MG63 (cell line): ENCODE data around the gene MAP1LC3B. TPM values are rescaled to one million over a fixed set of nuclear protein-coding genes. Genes with fewer than 3 reads are reported as not detected.
"Not testable (repeated sequence)": the region's sequence is repeated elsewhere in the genome, so short reads cannot be mapped to it uniquely, and the experiment has no call there.

Source experiments
- DNase-seq: peaks from one replicate; pipeline ENCODE4 v3.0.0-alpha.2; 2020
- H3K27me3 ChIP-seq: fragments of 250-450 bp; sonication (Bioruptor Pico); 2 replicates; pipeline ENCODE4 v1.5.1; 2020; ENCODE audit warnings: mild to moderate bottlenecking, moderate library complexity
- H3K36me3 ChIP-seq: fragments of 250-450 bp; sonication (Bioruptor Pico); 2 replicates; pipeline ENCODE4 v1.5.1; 2020; ENCODE audit warnings: mild to moderate bottlenecking, moderate library complexity
- H3K4me3 ChIP-seq: fragments of 250-450 bp; sonication (Bioruptor Pico); 2 replicates; pipeline ENCODE4 v1.5.1; 2020; ENCODE audit warnings: mild to moderate bottlenecking, moderate library complexity
- H3K9me3 ChIP-seq: fragments of 250-450 bp; sonication (Bioruptor Pico); 2 replicates; pipeline ENCODE4 v1.5.1; 2020; ENCODE audit warnings: mild to moderate bottlenecking, moderate library complexity
- total RNA-seq: library from RNA; depleted of rRNA; stranded (reverse); fragments of >200 nt; shearing (Covaris generic); gene quantifications from 2 replicates; pipeline ENCODE4 v1.2.3, GENCODE V29; 2014; ENCODE audit warnings: low replicate concordance

Gene MAP1LC3B
- total RNA-seq, 1 experiment from 2014 or later: 7.9 TPM

GRCh38 chr16:87353613-87354012 lies 38.5 kb upstream of the MAP1LC3B start:
- H3K27me3 ChIP-seq: no peaks in the 10 kb centered on the region
- no peak overlapping the region for H3K4me3 ChIP-seq
- H3K36me3 ChIP-seq: no peaks in the 10 kb centered on the region
- H3K9me3 ChIP-seq: no peaks in the 10 kb centered on the region
- DNase-seq: no peak

- no peaks in the 10 kb centered on the region for H3K27me3 ChIP-seq
- H3K4me3 ChIP-seq: no peak overlapping the region
- H3K9me3 ChIP-seq: no peaks in the 10 kb centered on the region
- no peak for DNase-seq
- no peaks in the 10 kb centered on the region; the same call in 1 of the 2 replicates for H3K36me3 ChIP-seq
Observed at GRCh38 chr16:87356491-87356853, 35.7 kb upstream of the MAP1LC3B start.

- no peaks in the 10 kb centered on the region for H3K9me3 ChIP-seq
- H3K27me3 ChIP-seq: no peaks in the 10 kb centered on the region
- H3K4me3 ChIP-seq: no peak overlapping the region
- no peaks in the 10 kb centered on the region; the same call in 1 of the 2 replicates for H3K36me3 ChIP-seq
- DNase-seq: no peak
Observed at GRCh38 chr16:87358250-87358649, 33.9 kb upstream of the MAP1LC3B start.

- DNase-seq: no peak
- no peaks in the 10 kb centered on the region for H3K9me3 ChIP-seq
- no peaks in the 10 kb centered on the region; the same call in 1 of the 2 replicates for H3K36me3 ChIP-seq
- H3K4me3 ChIP-seq: no peak overlapping the region
- H3K27me3 ChIP-seq: no peaks in the 10 kb centered on the region
Observed at GRCh38 chr16:87358696-87359095, 33.4 kb upstream of the MAP1LC3B start.

- Histone ChIP-seq H3K9me3 (no peaks in the 10 kb centered on the region), H3K36me3 (no peaks in the 10 kb centered on the region; the same call in 1 of the 2 replicates), H3K4me3 (no peak overlapping the region), H3K27me3 (no peaks in the 10 kb centered on the region)
- DNase-seq: no peak
Observed at GRCh38 chr16:87359121-87359520, 33.0 kb upstream of the MAP1LC3B start.

- no peak overlapping the region for H3K4me3 ChIP-seq
- H3K36me3 ChIP-seq: no peaks in the 10 kb centered on the region; the same call in 1 of the 2 replicates
- no peak for DNase-seq
- H3K9me3 ChIP-seq: no peaks in the 10 kb centered on the region
- H3K27me3 ChIP-seq: no peaks in the 10 kb centered on the region
Observed at GRCh38 chr16:87360862-87361610, 31.1 kb upstream of the MAP1LC3B start.

GRCh38 chr16:87361916-87362619 lies 30.1 kb upstream of the MAP1LC3B start:
- no peak overlapping the region for H3K4me3 ChIP-seq
- no peaks in the 10 kb centered on the region for H3K9me3 ChIP-seq
- no peaks in the 10 kb centered on the region; the same call in 1 of the 2 replicates for H3K36me3 ChIP-seq
- no peak for DNase-seq
- no peaks in the 10 kb centered on the region for H3K27me3 ChIP-seq

- H3K4me3 ChIP-seq, DNase-seq, H3K9me3 ChIP-seq, H3K27me3 ChIP-seq, H3K36me3 ChIP-seq: not testable (repeated sequence)
Observed at GRCh38 chr16:87362828-87363559, 29.1 kb upstream of the MAP1LC3B start.

GRCh38 chr16:87363771-87364455 lies 28.2 kb upstream of the MAP1LC3B start:
- no peaks in the 10 kb centered on the region for H3K9me3 ChIP-seq
- DNase-seq: no peak
- no peaks in the 10 kb centered on the region; the same call in 1 of the 2 replicates for H3K36me3 ChIP-seq
- no peak overlapping the region for H3K4me3 ChIP-seq
- H3K27me3 ChIP-seq: no peaks in the 10 kb centered on the region

GRCh38 chr16:87365021-87365713 lies 27.0 kb upstream of the MAP1LC3B start:
- no peaks in the 10 kb centered on the region for H3K27me3 ChIP-seq
- no peak for DNase-seq
- no peaks in the 10 kb centered on the region; the same call in 1 of the 2 replicates for H3K36me3 ChIP-seq
- H3K9me3 ChIP-seq: no peaks in the 10 kb centered on the region
- no peak overlapping the region for H3K4me3 ChIP-seq

GRCh38 chr16:87366288-87366687 lies 25.8 kb upstream of the MAP1LC3B start:
- H3K4me3 ChIP-seq: no peak overlapping the region
- H3K27me3 ChIP-seq: no peaks in the 10 kb centered on the region
- DNase-seq: no peak
- no peaks in the 10 kb centered on the region for H3K9me3 ChIP-seq
- no peaks in the 10 kb centered on the region; the same call in 1 of the 2 replicates for H3K36me3 ChIP-seq

- Histone ChIP-seq H3K4me3 (no peak overlapping the region), H3K9me3 (no peaks in the 10 kb centered on the region), H3K36me3 (no peaks in the 10 kb centered on the region; the same call in 1 of the 2 replicates), H3K27me3 (no peaks in the 10 kb centered on the region)
- DNase-seq: no peak
Observed at GRCh38 chr16:87366930-87367329, 25.2 kb upstream of the MAP1LC3B start.

GRCh38 chr16:87367529-87367928 lies 24.6 kb upstream of the MAP1LC3B start:
- Histone ChIP-seq H3K9me3 (no peaks in the 10 kb centered on the region), H3K27me3 (no peaks in the 10 kb centered on the region), H3K4me3 (no peak overlapping the region), H3K36me3 (no peaks in the 10 kb centered on the region; the same call in 1 of the 2 replicates)
- DNase-seq: no peak

- no peak overlapping the region for H3K4me3 ChIP-seq
- no peaks in the 10 kb centered on the region for H3K9me3 ChIP-seq
- no peaks in the 10 kb centered on the region; the same call in 1 of the 2 replicates for H3K36me3 ChIP-seq
- H3K27me3 ChIP-seq: no peaks in the 10 kb centered on the region
- no peak for DNase-seq
Observed at GRCh38 chr16:87368029-87368770, 23.9 kb upstream of the MAP1LC3B start.

- Histone ChIP-seq H3K4me3 (no peak overlapping the region), H3K27me3 (no peaks in the 10 kb centered on the region), H3K36me3 (no peaks in the 10 kb centered on the region; the same call in 1 of the 2 replicates), H3K9me3 (no peaks in the 10 kb centered on the region)
- DNase-seq: no peak
Observed at GRCh38 chr16:87369117-87369765, 22.9 kb upstream of the MAP1LC3B start.
